ENCODE data around the gene CTAGE9.

The CTAGE9 gene

GRCh38 chr6:131660195-131660594 lies 50.6 kb downstream of the CTAGE9 start:
- DNase-seq: peak; percentile 44

Measured in inflammatory macrophage treated with lipopolysaccharide for 4 hours (primary cell).